Measurements from ENCODE around the gene EIF4E2. TPM values are rescaled to one million over a fixed set of nuclear protein-coding genes. Genes with fewer than 3 reads are reported as not detected.

EIF4E2 gene
- total RNA-seq, 2 donors from 2014 or later: 12.2 to 17.4 TPM

DNA sequence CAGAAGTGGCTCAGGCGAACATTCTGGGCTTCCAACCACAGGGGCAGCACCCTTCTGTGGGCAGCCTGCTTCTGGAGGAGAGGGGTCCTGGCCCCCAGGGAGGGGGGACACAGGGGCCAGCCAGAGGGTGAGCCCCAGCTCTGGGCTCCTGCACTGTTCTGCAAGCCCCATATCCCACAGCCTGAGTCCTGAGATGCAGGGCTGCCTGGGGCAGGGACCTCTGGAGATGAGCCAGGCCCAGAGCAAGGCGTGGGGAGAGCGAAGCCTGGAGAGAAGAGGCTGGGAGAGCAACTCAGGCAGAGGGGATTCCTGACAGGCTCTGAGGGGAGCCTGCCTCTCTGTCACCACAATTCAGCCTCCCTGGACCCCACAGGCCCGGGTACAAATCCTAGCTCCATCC lies 43.8 kb upstream of the EIF4E2 start:
- TF ChIP-seq, protein P1, sequence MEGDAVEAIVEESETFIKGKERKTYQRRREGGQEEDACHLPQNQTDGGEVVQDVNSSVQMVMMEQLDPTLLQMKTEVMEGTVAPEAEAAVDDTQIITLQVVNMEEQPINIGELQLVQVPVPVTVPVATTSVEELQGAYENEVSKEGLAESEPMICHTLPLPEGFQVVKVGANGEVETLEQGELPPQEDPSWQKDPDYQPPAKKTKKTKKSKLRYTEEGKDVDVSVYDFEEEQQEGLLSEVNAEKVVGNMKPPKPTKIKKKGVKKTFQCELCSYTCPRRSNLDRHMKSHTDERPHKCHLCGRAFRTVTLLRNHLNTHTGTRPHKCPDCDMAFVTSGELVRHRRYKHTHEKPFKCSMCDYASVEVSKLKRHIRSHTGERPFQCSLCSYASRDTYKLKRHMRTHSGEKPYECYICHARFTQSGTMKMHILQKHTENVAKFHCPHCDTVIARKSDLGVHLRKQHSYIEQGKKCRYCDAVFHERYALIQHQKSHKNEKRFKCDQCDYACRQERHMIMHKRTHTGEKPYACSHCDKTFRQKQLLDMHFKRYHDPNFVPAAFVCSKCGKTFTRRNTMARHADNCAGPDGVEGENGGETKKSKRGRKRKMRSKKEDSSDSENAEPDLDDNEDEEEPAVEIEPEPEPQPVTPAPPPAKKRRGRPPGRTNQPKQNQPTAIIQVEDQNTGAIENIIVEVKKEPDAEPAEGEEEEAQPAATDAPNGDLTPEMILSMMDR (IDR thresholded peaks at IDR 0.05): no peak
- no peak for TF ChIP-seq POLR2A (IDR thresholded peaks at IDR 0.05)
- Histone ChIP-seq H3K27me3 (peaks cover 0 to 6% of the 10 kb centered on the region in 2 donors), H3K27ac (no peak overlapping the region), H3K36me3 (replicated peaks in 1 of 2; ENCODE audit: insufficient read depth in 1 of 2, low read depth in 2 of 2) (no peaks in the 10 kb centered on the region), H3K4me3 (no peak overlapping the region), H3K4me1 (peaks cover 14% of the 10 kb centered on the region), H3K9me3 (no peaks in the 10 kb centered on the region)
- ATAC-seq: no peak
- intact Hi-C loops (cut with DNase I): no loop called here
- no peak for DNase-seq
- 82 to 90% methylated on average over 2 to 4 of the region's 4 CpGs for whole genome bisulfite sequencing, 2 donors

DNA sequence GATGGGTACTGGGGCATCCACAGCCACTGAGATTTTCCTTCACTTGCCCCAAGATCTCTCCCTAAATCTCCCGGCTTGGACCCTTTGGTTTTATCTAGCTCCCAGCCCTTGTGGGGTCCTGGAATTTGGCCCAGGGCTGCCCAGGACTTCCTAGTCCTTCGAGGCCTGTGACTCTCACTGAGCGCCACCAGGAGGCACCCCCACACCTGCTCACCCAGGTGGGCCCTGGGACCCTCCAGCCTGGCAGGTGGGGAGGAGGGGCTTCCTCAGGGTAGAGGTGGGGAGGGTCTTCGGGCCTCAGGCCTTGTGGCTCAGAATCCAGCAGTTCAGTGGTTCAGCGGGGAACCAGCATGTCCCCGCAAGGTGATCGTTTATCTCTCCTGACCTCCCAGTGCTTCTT lies 42.2 kb upstream of the EIF4E2 start:
- ATAC-seq (no peak), DNase-seq (no peak)
- Histone ChIP-seq H3K4me1 (peaks cover 2% of the 10 kb centered on the region), H3K36me3 (replicated peaks in 1 of 2; ENCODE audit: insufficient read depth in 1 of 2, low read depth in 2 of 2) (no peaks in the 10 kb centered on the region), H3K27me3 (peaks cover 0 to 5% of the 10 kb centered on the region in 2 donors), H3K4me3 (no peak overlapping the region), H3K27ac (no peak overlapping the region), H3K9me3 (no peaks in the 10 kb centered on the region)
- intact Hi-C loops (cut with DNase I): no loop called here
- TF ChIP-seq, protein P1 (IDR thresholded peaks at IDR 0.05): no peak
- no peak for TF ChIP-seq POLR2A (IDR thresholded peaks at IDR 0.05)
- 65 to 80% methylated on average over 2 to 7 of the region's 7 CpGs for WGBS, 2 donors

DNA sequence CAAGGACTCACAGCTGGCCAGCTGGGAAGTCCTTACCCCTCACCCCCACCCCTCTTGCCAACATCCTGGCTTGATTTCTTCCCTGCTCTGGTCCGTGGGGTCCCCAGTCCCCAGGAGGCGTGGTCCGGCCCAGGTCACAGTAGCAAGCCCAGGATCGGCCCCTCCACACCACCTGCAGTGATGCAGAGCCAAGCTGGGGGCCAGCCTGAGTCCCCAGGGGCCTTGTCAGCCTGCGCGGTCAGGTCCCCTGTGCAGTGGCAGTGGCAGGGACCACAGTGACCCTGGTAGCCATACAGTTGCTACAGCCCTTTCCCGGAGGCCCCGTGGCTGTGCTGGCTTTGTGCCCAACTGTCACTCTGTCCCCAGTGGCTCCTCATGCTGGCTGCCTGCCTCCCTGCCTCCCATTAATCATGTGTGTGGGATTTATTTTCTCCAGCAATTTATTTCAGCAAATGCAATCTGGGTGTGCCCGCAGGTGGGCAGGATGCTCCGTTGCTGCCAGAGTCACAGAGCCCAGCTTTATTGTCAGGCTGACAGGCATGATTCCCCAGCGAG lies 39.1 kb upstream of the EIF4E2 start:
- Histone ChIP-seq H3K4me1 (no peaks in the 10 kb centered on the region), H3K9me3 (no peaks in the 10 kb centered on the region), H3K27me3 (no peaks in the 10 kb centered on the region), H3K4me3 (no peak overlapping the region), H3K36me3 (replicated peaks in 1 of 2; ENCODE audit: insufficient read depth in 1 of 2, low read depth in 2 of 2) (no peaks in the 10 kb centered on the region), H3K27ac (no peak overlapping the region)
- intact Hi-C loops (cut with DNase I): no loop called here
- DNase-seq (peak in 3 of 4 donors; percentile 39 to 52 (median 48)), ATAC-seq (no peak)
- TF ChIP-seq, protein P1 (IDR thresholded peaks at IDR 0.05): no peak
- no peak for TF ChIP-seq POLR2A (IDR thresholded peaks at IDR 0.05)
- WGBS, 2 donors: 26 to 41% methylated on average over 6 to 11 of the region's 11 CpGs

DNA sequence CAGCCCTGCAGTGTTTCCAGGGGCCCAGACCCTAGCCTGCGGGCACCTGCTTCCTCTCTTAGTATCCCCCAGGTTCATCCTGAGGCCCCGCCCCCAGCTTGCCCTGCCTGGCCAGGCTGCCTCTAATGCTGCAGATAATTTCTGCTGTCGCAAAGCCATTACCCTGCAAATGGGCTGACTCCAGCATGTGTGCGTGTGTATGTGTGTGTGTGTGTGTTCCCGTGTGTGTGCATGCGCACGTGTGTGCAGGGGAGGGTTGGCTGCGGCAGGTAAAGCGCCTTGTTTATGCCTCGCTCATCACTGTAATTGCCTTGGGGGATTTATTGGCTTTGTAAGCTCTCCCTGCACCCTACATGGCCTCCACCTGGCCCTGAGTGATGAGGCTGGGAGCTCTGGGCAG lies 37.9 kb upstream of the EIF4E2 start:
- H3K4me1 ChIP-seq: no peaks in the 10 kb centered on the region
- H3K9me3 ChIP-seq: no peaks in the 10 kb centered on the region
- H3K4me3 ChIP-seq: no peak overlapping the region
- no peaks in the 10 kb centered on the region for H3K27me3 ChIP-seq
- no peak for TF ChIP-seq POLR2A (IDR thresholded peaks at IDR 0.05)
- TF ChIP-seq, protein P1 (IDR thresholded peaks at IDR 0.05): no peak
- no peak for ATAC-seq
- intact Hi-C loops (cut with DNase I): no loop called here
- no peak overlapping the region for H3K27ac ChIP-seq
- WGBS, 2 donors: 74 to 88% methylated on average over 4 to 10 of the region's 10 CpGs
- no peaks in the 10 kb centered on the region for H3K36me3 ChIP-seq (replicated peaks in 1 of 2; ENCODE audit: insufficient read depth in 1 of 2, low read depth in 2 of 2)
- DNase-seq: no peak

DNA sequence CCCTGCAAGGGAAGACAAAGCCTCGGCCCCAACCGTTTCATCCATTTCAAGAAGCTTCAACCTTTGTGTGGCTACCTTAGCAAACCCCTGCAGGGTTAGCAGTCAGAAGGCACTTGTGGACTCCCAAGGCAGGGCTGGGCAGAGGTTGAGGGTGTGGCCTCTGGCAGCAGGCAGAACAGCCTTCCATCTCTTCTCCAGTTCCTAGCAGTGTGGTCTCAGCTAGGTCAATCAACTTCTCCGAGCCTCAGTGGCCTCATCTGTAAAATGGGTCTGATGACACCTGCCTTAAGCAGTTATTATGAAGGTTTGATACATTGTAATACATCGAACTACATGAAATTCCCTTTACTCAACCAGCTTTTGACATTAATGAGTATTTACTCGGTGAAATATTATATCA lies 37.1 kb upstream of the EIF4E2 start:
- no peaks in the 10 kb centered on the region for H3K9me3 ChIP-seq
- no peak overlapping the region for H3K4me3 ChIP-seq
- DNase-seq (no peak), ATAC-seq (no peak)
- WGBS, 2 donors: 57 to 63% methylated on average over 5 of the region's 5 CpGs
- H3K27ac ChIP-seq: no peak overlapping the region
- intact Hi-C loops (cut with DNase I): no loop called here
- H3K27me3 ChIP-seq: no peaks in the 10 kb centered on the region
- H3K4me1 ChIP-seq: no peaks in the 10 kb centered on the region
- H3K36me3 ChIP-seq (replicated peaks in 1 of 2; ENCODE audit: insufficient read depth in 1 of 2, low read depth in 2 of 2): no peaks in the 10 kb centered on the region
- no peak for TF ChIP-seq POLR2A (IDR thresholded peaks at IDR 0.05)
- TF ChIP-seq, protein P1 (IDR thresholded peaks at IDR 0.05): no peak
